Osteoblast (primary cell): ENCODE results near the gene NCLN. TPM values are rescaled to one million over a fixed set of nuclear protein-coding genes. Genes with fewer than 3 reads are reported as not detected.
"Not testable (repeated sequence)": the region's sequence is repeated elsewhere in the genome, so short reads cannot be mapped to it uniquely, and the experiment has no call there.

Experiments used
- DNase-seq: peaks from one replicate; pipeline ENCODE4 v3.0.0; 2011; ENCODE audit warnings: low spot score, mixed read lengths; ENCODE audit not compliant: insufficient read length; ENCODE audit errors: missing footprints
- H2AFZ ChIP-seq: 2 replicates; pipeline ENCODE4 v1.6.0; 2011; ENCODE audit warnings: mild to moderate bottlenecking, low read length
- H3K27ac ChIP-seq: 2 replicates; pipeline ENCODE4 v1.5.1; 2011; ENCODE audit warnings: mild to moderate bottlenecking, low read depth, low read length, moderate library complexity
- H3K27me3 ChIP-seq: 2 replicates; pipeline ENCODE4 v1.6.0; 2012; ENCODE audit warnings: mild to moderate bottlenecking, control low read depth, inconsistent platforms, low read length, moderate library complexity; ENCODE audit not compliant: insufficient read depth
- H3K36me3 ChIP-seq: 2 replicates; pipeline ENCODE4 v1.5.1; 2011; ENCODE audit warnings: mild to moderate bottlenecking, low read length, control low read depth, moderate library complexity; ENCODE audit not compliant: insufficient read depth
- H3K4me1 ChIP-seq: 2 replicates; pipeline ENCODE4 v1.5.1; 2011; ENCODE audit warnings: mild to moderate bottlenecking, low read length, control low read depth, moderate library complexity; ENCODE audit not compliant: insufficient read depth
- H3K4me2 ChIP-seq: 2 replicates; pipeline ENCODE4 v1.6.0; 2011; ENCODE audit warnings: mild to moderate bottlenecking, low read length; ENCODE audit not compliant: insufficient read depth
- H3K4me3 ChIP-seq: fragments of 200-600 bp; sonication (generic); 3 replicates; pipeline ENCODE4 v1.5.1; 2012; ENCODE audit warnings: mild to moderate bottlenecking, low read length, inconsistent platforms; ENCODE audit not compliant: insufficient read depth
- H3K79me2 ChIP-seq: 2 replicates; pipeline ENCODE4 v1.6.0; 2012; ENCODE audit warnings: mild to moderate bottlenecking, low read length, control low read depth, inconsistent platforms; ENCODE audit not compliant: insufficient read depth
- H3K9me3 ChIP-seq: 2 replicates; pipeline ENCODE4 v1.5.1; 2011; ENCODE audit warnings: low read depth, low read length, control low read depth
- H4K20me1 ChIP-seq: 2 replicates; pipeline ENCODE4 v1.6.0; 2012; ENCODE audit warnings: mild to moderate bottlenecking, low read length, control low read depth; ENCODE audit not compliant: insufficient read depth
- total RNA-seq: library from RNA; depleted of rRNA; stranded (reverse); fragments of >200 nt; gene quantifications from 2 replicates; pipeline ENCODE4 v1.2.3, GENCODE V29; 2012
- TF ChIP-seq, protein P1 (sequence below): IDR thresholded peaks from 2 replicates; pipeline ENCODE4 v1.5.1; 2011; ENCODE audit warnings: mild to moderate bottlenecking, low read depth, low read length, moderate library complexity; ENCODE audit errors: extremely low read depth

Gene NCLN
- total RNA-seq, 1 donor: 39.4 TPM

DNA sequence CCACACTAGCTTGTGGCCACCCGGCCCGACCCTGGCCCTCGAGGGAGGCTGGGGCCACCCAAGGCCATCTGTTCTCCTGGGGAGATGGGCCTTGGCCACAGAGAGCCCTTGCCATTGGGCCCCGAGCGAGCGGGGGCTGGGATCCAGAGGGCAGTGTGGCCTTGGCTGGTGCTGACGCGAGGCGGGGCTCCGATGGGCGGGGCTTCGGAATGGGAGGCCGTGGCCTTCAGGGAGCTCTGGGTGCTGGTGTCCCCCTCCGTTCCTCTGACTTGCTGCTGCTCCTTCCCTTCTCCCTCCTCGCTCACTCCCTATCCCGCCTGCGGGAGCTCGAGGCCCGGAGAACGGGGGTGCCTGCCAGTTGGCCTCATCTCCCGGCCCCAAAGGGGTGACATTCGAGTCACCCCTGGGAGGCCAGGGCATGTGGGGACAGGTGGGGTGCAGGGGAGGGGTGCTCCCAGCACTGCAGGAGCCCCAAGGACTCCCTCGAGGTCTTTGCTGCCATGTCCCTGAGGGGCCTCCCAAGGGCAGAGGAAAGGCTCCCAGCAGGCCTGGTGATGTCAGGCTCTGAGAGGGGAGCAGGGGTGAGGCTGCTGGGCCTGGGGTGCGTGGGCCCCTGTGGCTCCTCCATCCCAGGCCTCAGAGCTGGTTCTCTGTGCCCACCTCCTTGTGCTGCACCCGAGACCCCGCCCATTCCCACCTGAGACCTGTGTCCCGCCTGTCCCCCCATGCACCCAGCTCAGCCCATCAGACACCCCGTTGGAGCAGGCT is 4.2 kb downstream of the NCLN start:
- peaks cover 33% of the 10 kb centered on the region for H4K20me1 ChIP-seq
- H3K9me3 ChIP-seq: no peaks in the 10 kb centered on the region
- H3K27me3 ChIP-seq: no peaks in the 10 kb centered on the region
- H3K4me1 ChIP-seq: peaks cover 14% of the 10 kb centered on the region
- no peak overlapping the region for H3K4me3 ChIP-seq
- H3K27ac ChIP-seq: no peak overlapping the region
- no peak overlapping the region for H2AFZ ChIP-seq
- no peak for DNase-seq
- peaks cover 3% of the 10 kb centered on the region for H3K36me3 ChIP-seq
- no peak overlapping the region for H3K4me2 ChIP-seq
- TF ChIP-seq, protein P1, sequence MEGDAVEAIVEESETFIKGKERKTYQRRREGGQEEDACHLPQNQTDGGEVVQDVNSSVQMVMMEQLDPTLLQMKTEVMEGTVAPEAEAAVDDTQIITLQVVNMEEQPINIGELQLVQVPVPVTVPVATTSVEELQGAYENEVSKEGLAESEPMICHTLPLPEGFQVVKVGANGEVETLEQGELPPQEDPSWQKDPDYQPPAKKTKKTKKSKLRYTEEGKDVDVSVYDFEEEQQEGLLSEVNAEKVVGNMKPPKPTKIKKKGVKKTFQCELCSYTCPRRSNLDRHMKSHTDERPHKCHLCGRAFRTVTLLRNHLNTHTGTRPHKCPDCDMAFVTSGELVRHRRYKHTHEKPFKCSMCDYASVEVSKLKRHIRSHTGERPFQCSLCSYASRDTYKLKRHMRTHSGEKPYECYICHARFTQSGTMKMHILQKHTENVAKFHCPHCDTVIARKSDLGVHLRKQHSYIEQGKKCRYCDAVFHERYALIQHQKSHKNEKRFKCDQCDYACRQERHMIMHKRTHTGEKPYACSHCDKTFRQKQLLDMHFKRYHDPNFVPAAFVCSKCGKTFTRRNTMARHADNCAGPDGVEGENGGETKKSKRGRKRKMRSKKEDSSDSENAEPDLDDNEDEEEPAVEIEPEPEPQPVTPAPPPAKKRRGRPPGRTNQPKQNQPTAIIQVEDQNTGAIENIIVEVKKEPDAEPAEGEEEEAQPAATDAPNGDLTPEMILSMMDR: no peak
- H3K79me2 ChIP-seq: peaks cover 78% of the 10 kb centered on the region

DNA sequence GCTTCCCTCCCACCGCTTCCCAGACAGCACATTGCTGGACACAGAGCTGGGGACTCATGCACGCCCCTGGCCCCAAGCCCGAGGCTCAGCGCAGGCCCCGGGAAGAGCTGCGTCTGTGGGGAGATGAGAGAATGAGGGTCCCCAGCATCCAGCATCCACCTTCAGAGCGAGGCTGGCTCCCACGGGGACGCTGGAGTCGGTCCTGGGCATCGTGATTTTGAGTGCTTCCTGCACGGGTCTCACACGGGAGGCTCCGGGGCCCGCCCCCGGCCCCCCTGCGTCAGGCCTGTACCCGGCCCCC is 4.7 kb downstream of the NCLN start:
- Histone ChIP-seq H3K27me3 (no peaks in the 10 kb centered on the region), H4K20me1 (peaks cover 33% of the 10 kb centered on the region), H3K9me3 (no peaks in the 10 kb centered on the region), H3K4me2 (no peak overlapping the region), H3K27ac (no peak overlapping the region), H3K36me3 (peaks cover 3% of the 10 kb centered on the region), H3K79me2 (peaks cover 78% of the 10 kb centered on the region), H3K4me1 (peaks cover 12% of the 10 kb centered on the region), H3K4me3 (no peak overlapping the region), H2AFZ (no peak overlapping the region)
- TF ChIP-seq, protein P1: no peak
- no peak for DNase-seq

- H4K20me1 ChIP-seq: peaks cover 36% of the 10 kb centered on the region
- no peak overlapping the region for H3K4me3 ChIP-seq
- H3K4me2 ChIP-seq: no peak overlapping the region
- no peak for DNase-seq
- peaks cover 3% of the 10 kb centered on the region for H3K36me3 ChIP-seq
- TF ChIP-seq, protein P1: no peak
- no peak overlapping the region for H2AFZ ChIP-seq
- no peaks in the 10 kb centered on the region for H3K9me3 ChIP-seq
- peaks cover 12% of the 10 kb centered on the region for H3K4me1 ChIP-seq
- H3K79me2 ChIP-seq: peaks cover 75% of the 10 kb centered on the region
- no peaks in the 10 kb centered on the region for H3K27me3 ChIP-seq
- H3K27ac ChIP-seq: no peak overlapping the region
Measured at GRCh38 chr19:3190921-3191805, 5.4 kb downstream of the NCLN start.

DNA sequence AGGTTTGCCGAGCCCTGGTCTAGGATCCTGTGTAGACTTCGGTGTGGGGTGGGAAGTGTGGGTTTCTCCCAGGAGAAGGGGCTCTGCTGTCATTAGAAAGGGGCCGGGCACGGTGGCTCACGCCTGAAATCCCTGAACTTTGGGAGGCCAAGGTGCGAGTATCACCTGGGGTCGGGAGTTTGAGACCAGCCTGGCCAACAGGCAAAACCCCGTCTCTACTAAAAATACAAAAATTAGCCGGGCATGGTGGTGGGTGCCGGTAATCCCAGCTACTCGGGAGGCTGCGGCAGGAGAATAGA is 6.0 kb downstream of the NCLN start:
- not testable (repeated sequence) for H3K27ac ChIP-seq, H3K9me3 ChIP-seq, H3K36me3 ChIP-seq, H3K4me3 ChIP-seq, DNase-seq, H2AFZ ChIP-seq, H3K4me1 ChIP-seq, H3K4me2 ChIP-seq, H3K27me3 ChIP-seq
- H3K79me2 ChIP-seq: peaks cover 69% of the 10 kb centered on the region
- peaks cover 31% of the 10 kb centered on the region for H4K20me1 ChIP-seq
